ENCODE measurements around the gene MAD1L1. TPM values are rescaled to one million over a fixed set of nuclear protein-coding genes. Genes with fewer than 3 reads are reported as not detected.

The MAD1L1 gene
- total and polyA plus RNA-seq, 2 of the 13 experiments (the other 11 are each of a cell fraction or from before 2014, with no cell fraction given) = 17.4 to 64.7 TPM

GRCh38 chr7:1993776-1994740, 238.7 kb downstream of the MAD1L1 start:
- 0 out of 2 replicates have a peak, but pooled peaks cover 2% of the 10 kb centered on the region for H4K20me1 ChIP-seq (ENCODE audit: insufficient read depth, low read length)
- H3K4me3 ChIP-seq (replicated peaks in 1 of 3; ENCODE audit: insufficient read depth in 1 of 3, low read depth in 2 of 3, low read length in 3 of 3) = no peak overlapping the region
- H3K4me1 ChIP-seq (ENCODE audit: insufficient read depth, low read length) = no peaks in the 10 kb centered on the region
- peaks cover 1 to 6% of the 10 kb centered on the region in 2 experiments; a peak in 1 of 5 replicates for H3K36me3 ChIP-seq (replicated peaks in 1 of 2; ENCODE audit: control insufficient read depth in 1 of 2, insufficient read depth in 2 of 2, low read length in 2 of 2)
- TF ChIP-seq ZNF614 (CRISPR knock-in tag; IDR thresholded peaks at IDR 0.05; ENCODE audit: borderline replicate concordance) (no peak), MNT (IDR thresholded peaks at IDR 0.05) (no peak), ZMAT5 (CRISPR knock-in tag; IDR thresholded peaks at IDR 0.05; ENCODE audit: borderline replicate concordance, low read depth) (no peak), ZNF282 (IDR thresholded peaks at IDR 0.05; ENCODE audit: partially characterized antibody) (no peak), ZNF121 (CRISPR knock-in tag; IDR thresholded peaks at IDR 0.05) (0 out of 2 replicates have a peak, but pooled peaks have one; percentile 18), MXI1 (IDR thresholded peaks at IDR 0.05; ENCODE audit: borderline replicate concordance, low read depth, low read length) (no peak)
- DNase-seq (ENCODE audit: low spot score) (no peak), FAIRE-seq (no peak), ATAC-seq (no peak)
- H3K27me3 ChIP-seq (ENCODE audit: control insufficient read depth in 1 of 2, insufficient read depth in 2 of 2, low read length in 2 of 2) = no peaks in the 10 kb centered on the region
- 92% methylated on average over 20 of the region's 27 CpGs for WGBS (ENCODE audit: low lambda C conversion rate)
- intact Hi-C loops (cut with micrococcal nuclease; ENCODE audit: unreplicated experiment) = no loop called here
- H3K27ac ChIP-seq (ENCODE audit: extremely low read length, insufficient read depth, low read length) = no peak overlapping the region
- ChIA-PET CTCF (ENCODE audit: low intra/inter-chr PET ratio, low total read pairs) (no interaction called here), POLR2A (no interaction called here)
- no peaks in the 10 kb centered on the region for H3K79me2 ChIP-seq (ENCODE audit: insufficient read depth, low read length)
- in situ Hi-C loops (cut with HindIII; ENCODE audit: extremely low pct_ligation_motif_present, low pct_unique_long_range_greater_than_20kb) = no loop called here
- no peak overlapping the region for H3K9ac ChIP-seq (ENCODE audit: insufficient read depth, low read depth, low read length)
- no peak overlapping the region for H3K4me2 ChIP-seq (ENCODE audit: low read depth, low read length)
- BruUV-seq (replicated peaks) = no TSS peak
- no peak overlapping the region for H2AFZ ChIP-seq (ENCODE audit: low read length)
- H3K9me3 ChIP-seq (ENCODE audit: low read length) = no peaks in the 10 kb centered on the region

All from HepG2 (cell line).